Parathyroid adenoma (tissue), 2 donors: Measurements from ENCODE around the gene SUMF2.
"Not testable (repeated sequence)": the region's sequence is repeated elsewhere in the genome, so short reads cannot be mapped to it uniquely, and the experiment has no call there.

Experiments used
- H2AFZ ChIP-seq: fragments of 300-600 bp; sonication (generic); one replicate; pipeline ENCODE4 v1.7.0; 2017; ENCODE audit warnings: antibody characterized with exemption, mild to moderate bottlenecking
- H3K27ac ChIP-seq: fragments of 300-600 bp; sonication (generic); one replicate; pipeline ENCODE4 v1.7.0; 2017
- H3K27me3 ChIP-seq: fragments of 300-600 bp; sonication (generic); one replicate; pipeline ENCODE4 v1.7.0; 2017; ENCODE audit warnings: low read length; ENCODE audit not compliant: control insufficient read depth, insufficient read depth
- H3K36me3 ChIP-seq: fragments of 300-600 bp; sonication (generic); one replicate; pipeline ENCODE4 v1.7.0; 2017; ENCODE audit warnings: low read length; ENCODE audit not compliant: control insufficient read depth, insufficient read depth
- H3K4me1 ChIP-seq: fragments of 300-600 bp; sonication (generic); one replicate; pipeline ENCODE4 v1.7.0; 2017; ENCODE audit warnings: control low read depth
- H3K4me2 ChIP-seq: fragments of 300-600 bp; sonication (generic); one replicate; pipeline ENCODE4 v1.7.0; 2017; ENCODE audit warnings: low read length
- H3K4me3 ChIP-seq: fragments of 300-600 bp; sonication (generic); one replicate; pipeline ENCODE4 v1.7.0; 2017; ENCODE audit warnings: low read depth, low read length
- H3K79me2 ChIP-seq: fragments of 300-600 bp; sonication (generic); one replicate; pipeline ENCODE4 v1.7.0; 2017; ENCODE audit warnings: control low read depth
- H3K9ac ChIP-seq: fragments of 300-600 bp; sonication (generic); one replicate; pipeline ENCODE4 v1.7.0; 2017; ENCODE audit warnings: mild to moderate bottlenecking
- H3K9me3 ChIP-seq: fragments of 300-600 bp; sonication (generic); one replicate; pipeline ENCODE4 v1.7.0; 2017; ENCODE audit warnings: low read length; ENCODE audit not compliant: control insufficient read depth
- TF ChIP-seq, protein P1 (sequence below): fragments of 300-600 bp; sonication (generic); IDR thresholded peaks from one replicate; pipeline ENCODE4 v1.7.0; 2017; ENCODE audit warnings: antibody characterized with exemption, mild to moderate bottlenecking
- donor health status: primary hyperparathyroidism.

SUMF2 gene

GRCh38 chr7:56062382-56062781 lies 1.7 kb upstream of the SUMF2 start:
- Histone ChIP-seq H3K4me1 (peaks cover 15% of the 10 kb centered on the region), H3K9me3 (no peaks in the 10 kb centered on the region), H2AFZ (no peak overlapping the region), H3K9ac (no peak overlapping the region), H3K27me3 (no peaks in the 10 kb centered on the region), H3K27ac (peak overlapping the region; percentile 44), H3K79me2 (no peaks in the 10 kb centered on the region), H3K4me3 (no peak overlapping the region), H3K4me2 (no peak overlapping the region), H3K36me3 (no peaks in the 10 kb centered on the region)
- TF ChIP-seq, protein P1, sequence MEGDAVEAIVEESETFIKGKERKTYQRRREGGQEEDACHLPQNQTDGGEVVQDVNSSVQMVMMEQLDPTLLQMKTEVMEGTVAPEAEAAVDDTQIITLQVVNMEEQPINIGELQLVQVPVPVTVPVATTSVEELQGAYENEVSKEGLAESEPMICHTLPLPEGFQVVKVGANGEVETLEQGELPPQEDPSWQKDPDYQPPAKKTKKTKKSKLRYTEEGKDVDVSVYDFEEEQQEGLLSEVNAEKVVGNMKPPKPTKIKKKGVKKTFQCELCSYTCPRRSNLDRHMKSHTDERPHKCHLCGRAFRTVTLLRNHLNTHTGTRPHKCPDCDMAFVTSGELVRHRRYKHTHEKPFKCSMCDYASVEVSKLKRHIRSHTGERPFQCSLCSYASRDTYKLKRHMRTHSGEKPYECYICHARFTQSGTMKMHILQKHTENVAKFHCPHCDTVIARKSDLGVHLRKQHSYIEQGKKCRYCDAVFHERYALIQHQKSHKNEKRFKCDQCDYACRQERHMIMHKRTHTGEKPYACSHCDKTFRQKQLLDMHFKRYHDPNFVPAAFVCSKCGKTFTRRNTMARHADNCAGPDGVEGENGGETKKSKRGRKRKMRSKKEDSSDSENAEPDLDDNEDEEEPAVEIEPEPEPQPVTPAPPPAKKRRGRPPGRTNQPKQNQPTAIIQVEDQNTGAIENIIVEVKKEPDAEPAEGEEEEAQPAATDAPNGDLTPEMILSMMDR = no peak

- H3K36me3 ChIP-seq = no peaks in the 10 kb centered on the region
- H3K4me3 ChIP-seq = peak overlapping the region; percentile 85
- H3K9me3 ChIP-seq = no peaks in the 10 kb centered on the region
- no peaks in the 10 kb centered on the region for H3K79me2 ChIP-seq
- H2AFZ ChIP-seq = peak overlapping the region; percentile 84
- peaks cover 15% of the 10 kb centered on the region for H3K4me1 ChIP-seq
- peak overlapping the region; percentile 80 for H3K4me2 ChIP-seq
- TF ChIP-seq, protein P1 = no peak
- no peaks in the 10 kb centered on the region for H3K27me3 ChIP-seq
- H3K27ac ChIP-seq = peak overlapping the region; percentile 64
- no peak overlapping the region for H3K9ac ChIP-seq
Observed at GRCh38 chr7:56063500-56063881, 595 bp upstream of the SUMF2 start.

GRCh38 chr7:56066376-56066775 lies 2.3 kb downstream of the SUMF2 start:
- H3K4me1 ChIP-seq, H3K4me3 ChIP-seq, H3K36me3 ChIP-seq, H3K27me3 ChIP-seq, H2AFZ ChIP-seq, H3K9ac ChIP-seq, H3K4me2 ChIP-seq, H3K27ac ChIP-seq, H3K79me2 ChIP-seq, H3K9me3 ChIP-seq: not testable (repeated sequence)

- no peak overlapping the region for H3K27ac ChIP-seq
Observed at GRCh38 chr7:56074371-56074791, 10.3 kb downstream of the SUMF2 start.

GRCh38 chr7:56077681-56078080 lies 13.6 kb downstream of the SUMF2 start:
- Histone ChIP-seq H3K4me1 (peaks cover 5% of the 10 kb centered on the region), H2AFZ (no peak overlapping the region), H3K4me2 (no peak overlapping the region), H3K27ac (no peak overlapping the region), H3K9me3 (no peaks in the 10 kb centered on the region), H3K4me3 (no peak overlapping the region), H3K27me3 (no peaks in the 10 kb centered on the region), H3K79me2 (no peaks in the 10 kb centered on the region), H3K9ac (no peak overlapping the region), H3K36me3 (no peaks in the 10 kb centered on the region)
- TF ChIP-seq, protein P1 = no peak

More at GRCh38 chr7:56074371-56074791, 10.3 kb downstream of the SUMF2 start:
- H3K36me3 ChIP-seq = no peaks in the 10 kb centered on the region
- H3K79me2 ChIP-seq = no peaks in the 10 kb centered on the region
- peak overlapping the region; percentile 69 for H2AFZ ChIP-seq
- H3K4me1 ChIP-seq = peaks cover 5% of the 10 kb centered on the region
- H3K4me2 ChIP-seq = no peak overlapping the region
- H3K9me3 ChIP-seq = no peaks in the 10 kb centered on the region
- no peaks in the 10 kb centered on the region for H3K27me3 ChIP-seq
- H3K4me3 ChIP-seq = no peak overlapping the region
- H3K9ac ChIP-seq = no peak overlapping the region
- TF ChIP-seq, protein P1 = peak; percentile 97
